NCI-H1694 (cell line): ENCODE measurements around the gene ADGRV1.
"Not testable (repeated sequence)": the region's sequence is repeated elsewhere in the genome, so short reads cannot be mapped to it uniquely, and the experiment has no call there.

Experiments
- DNase-seq: peaks from one replicate; lab custom pipeline; 2025; lab: John Stamatoyannopoulos, UW

Gene ADGRV1

DNA sequence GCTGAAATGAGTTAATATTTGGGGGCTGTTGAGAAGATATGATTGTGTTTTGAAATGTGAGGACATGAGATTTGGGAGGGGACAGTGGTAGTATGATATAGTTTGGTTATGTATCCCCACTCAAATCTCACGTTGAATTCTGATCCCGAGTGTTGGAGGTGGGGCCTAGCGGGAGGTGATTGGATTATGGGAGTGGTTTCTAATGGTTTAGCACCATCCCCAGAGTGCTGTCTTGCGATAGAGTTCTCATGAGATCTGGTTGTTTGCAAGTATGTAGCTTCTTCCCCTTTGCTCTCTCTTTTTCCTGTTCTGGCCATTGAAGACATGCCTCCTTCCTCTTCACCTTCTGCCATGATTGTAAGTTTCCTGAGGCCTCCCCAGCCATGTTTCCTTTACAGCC lies 438.5 kb downstream of the ADGRV1 start:
- no peak for DNase-seq

DNA sequence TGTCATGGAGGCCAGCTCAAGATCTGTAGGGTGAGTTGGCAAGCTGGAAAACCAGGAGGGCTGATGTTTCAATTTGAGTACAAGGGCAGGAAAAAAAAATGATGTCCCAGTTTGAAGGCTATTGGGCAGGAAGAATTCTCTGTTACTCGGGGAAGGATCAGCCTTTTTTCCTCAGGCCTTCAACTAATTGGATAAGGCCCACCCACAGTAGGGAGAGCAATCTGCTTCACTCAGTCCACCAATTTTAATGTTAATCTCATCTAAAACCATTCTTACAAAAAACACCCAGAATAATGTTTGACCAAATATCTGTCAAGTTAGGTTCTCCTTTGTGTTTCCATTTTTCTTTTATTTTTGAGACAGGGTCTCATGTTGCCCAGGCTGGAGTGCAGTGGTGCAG lies 442.1 kb downstream of the ADGRV1 start:
- DNase-seq, result no peak

DNA sequence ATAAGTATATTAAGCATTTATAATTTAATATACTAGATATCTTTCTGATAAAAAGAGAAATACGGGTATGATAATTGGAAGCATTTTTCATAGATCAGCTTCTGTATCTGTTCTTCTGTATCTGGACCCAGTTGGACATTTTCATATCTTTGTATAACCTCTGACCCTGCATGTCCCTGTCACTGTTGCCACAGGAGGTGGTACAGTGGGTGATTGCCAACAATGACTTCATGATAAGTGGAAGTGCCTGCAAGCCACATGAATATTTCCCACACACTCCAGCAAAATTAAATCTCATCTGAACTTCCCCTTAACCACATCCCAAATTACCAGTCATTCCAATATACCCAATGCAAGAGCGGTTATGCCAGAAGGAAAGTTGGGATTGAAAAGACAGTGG lies 448.1 kb downstream of the ADGRV1 start:
- DNase-seq, result no peak

DNA sequence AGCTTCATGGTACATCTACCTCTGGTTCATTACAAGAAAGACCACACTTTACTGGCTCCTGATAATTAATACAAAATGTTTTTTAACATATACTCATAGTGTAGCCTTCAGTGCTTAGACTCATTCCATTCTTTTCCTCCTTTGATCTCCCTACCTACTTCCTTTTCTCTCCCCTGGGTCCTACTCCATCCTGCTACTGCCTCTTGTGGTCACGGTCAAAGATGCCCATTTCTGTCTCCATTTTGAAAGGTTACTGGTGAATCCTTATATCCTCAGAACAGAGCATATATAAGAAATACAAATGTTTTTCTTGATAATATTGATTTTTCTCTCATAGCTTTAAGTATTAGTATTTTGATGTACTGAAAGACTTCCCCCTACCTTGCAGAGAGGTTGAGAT lies 448.7 kb downstream of the ADGRV1 start:
- no peak for DNase-seq

DNA sequence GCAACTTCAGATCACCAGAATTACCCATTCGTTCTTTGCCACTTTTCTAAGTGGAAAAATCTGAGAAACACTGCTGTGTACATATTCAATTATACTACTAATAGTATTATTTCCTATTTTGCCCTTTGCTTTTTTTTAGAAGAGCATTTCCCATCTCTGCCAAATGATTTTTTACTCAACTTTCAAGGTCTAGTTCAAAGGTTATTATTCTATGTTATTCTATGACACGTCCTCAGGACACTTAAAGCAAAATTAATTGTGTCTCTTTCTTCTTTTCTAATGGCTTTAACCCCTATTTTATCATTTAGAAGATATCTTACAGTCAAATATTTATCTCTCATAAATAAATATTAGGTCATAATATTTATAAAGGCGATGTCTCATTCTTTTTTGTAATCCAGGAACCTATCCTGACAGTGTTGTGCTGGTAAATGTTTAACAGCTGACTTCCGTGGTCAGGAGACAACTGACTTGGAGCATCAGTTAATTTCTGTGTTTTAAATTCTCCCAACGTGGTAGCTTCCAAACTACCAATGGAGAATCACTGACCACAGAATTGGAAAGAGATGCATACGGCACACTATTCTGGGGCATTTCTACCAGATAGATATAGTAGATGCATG lies 449.3 kb downstream of the ADGRV1 start:
- no peak for DNase-seq

DNA sequence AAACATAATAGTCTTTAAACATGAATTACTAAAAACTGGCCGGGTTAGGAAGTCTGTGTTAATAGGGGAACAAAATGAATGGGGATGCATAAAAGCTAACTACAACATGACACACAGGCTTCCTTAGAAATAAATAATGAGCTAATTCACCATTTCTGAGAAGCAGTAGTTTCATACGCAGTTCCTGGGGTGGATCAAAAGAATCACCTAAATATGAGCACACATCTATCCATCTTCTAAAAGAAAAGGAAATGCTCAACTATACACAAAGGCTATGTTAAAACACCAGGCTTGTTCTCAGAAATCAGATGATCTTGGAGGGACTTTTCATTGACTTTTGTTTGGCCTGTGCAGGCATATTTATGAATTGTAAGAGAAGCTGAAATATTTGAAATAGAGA lies 451.5 kb downstream of the ADGRV1 start:
- DNase-seq, result no peak

DNA sequence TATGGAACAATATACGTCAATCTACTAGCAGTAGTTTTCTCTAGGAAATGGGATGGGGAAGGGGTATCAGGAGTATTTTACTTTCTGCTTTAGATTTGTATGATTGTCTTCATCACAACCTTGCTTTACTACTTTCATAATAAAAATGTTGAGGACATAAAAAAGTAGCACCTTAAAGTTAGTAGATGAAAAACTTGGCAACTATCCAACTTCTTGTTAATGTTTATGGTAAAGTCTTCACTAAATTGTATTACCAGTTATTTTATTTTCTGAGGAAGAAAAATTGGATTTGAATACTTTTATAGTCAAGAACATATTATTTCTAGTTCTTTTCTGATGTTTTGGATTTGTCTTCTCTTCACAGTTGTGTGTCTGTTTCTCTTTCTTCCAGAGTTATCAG lies 452.4 kb downstream of the ADGRV1 start:
- DNase-seq, result no peak

DNA sequence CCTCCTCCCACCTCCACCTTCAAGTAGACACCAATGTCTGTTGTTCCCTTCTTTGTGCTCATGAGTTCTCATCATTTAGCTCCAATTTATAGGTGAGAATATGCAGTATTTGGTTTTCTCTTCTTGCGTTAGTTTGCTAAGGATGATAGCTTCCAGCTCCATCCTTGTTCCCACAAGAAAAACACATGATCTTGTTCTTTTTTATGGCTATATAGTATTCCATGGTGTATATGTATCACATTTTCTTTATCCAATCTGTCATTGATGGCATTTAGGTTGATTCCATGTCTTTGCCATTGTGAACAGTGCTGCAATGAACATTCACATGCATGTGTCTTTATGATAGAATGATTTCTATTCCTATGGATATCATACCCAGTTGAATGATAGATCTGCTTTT lies 454.3 kb downstream of the ADGRV1 start:
- not testable (repeated sequence) for DNase-seq

DNA sequence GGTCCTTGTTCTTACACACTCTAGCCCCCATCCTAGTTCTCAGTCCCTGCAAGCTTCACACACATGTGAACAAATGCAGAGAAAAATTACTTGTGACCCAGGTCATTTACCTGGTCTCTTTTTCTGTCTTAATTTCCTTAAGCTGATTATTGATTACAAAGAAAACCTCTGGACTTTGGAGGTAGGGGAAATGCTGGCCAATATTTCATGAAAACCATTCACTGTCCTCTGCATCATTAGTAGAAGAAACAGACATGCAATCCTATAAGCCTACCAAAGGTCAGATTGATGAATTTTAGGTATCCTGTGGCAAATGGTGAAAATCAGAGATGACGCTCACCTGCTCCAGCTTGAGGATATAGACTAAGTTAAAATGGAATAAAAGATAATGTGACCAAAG lies 457.7 kb downstream of the ADGRV1 start:
- DNase-seq, result no peak

DNA sequence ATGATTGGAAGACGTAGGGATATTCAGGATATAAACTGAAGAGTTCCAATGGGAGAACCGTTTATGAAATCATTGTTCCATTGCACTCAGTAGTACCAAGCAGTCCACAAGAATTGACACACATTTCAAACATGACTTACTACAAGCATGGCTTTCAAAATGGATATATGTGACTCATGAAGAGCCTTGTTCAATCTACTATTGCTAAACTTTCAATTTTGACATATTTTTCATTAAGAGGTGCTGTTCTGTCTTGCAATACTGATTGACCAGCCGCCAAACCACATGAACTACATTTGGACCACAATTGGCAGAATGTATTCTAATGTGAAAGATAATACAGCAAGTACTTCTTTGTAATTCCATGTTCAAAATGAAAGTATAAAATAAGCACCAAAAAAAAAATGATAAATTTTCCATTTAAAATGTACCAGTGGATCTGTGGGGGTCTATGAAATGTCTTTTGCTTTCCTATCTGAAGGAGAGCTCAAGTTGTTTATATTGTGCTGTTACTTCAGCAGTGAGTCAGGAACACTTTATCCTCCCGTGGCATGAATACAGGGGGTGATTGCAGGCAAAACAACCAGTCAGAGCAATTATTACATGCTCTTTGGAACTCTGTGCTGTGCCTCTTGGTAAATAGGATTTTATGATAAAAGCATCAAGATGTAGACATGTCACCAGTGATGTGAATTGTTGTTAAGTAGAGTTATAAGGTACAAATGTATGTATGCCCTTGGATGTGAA lies 458.5 kb downstream of the ADGRV1 start:
- DNase-seq, result no peak

DNA sequence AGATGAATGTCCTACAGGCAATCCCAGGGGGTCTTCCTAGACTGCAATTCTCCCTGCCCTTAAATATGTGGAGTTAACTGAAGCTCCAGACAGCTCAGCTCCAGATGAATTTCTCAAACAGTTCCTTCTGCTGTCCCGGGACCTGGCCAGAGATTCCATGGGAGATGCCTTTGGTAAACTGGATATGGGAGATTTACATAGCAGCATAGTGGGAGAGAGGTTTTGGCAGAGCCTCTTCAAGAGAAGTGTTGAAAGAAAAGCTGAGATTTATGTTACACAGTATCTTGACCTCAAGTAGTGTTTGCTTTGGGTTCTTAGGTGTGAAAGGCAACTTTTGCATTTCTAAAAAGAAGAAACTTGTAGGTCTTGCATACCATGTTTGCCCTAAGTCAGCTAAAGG lies 459.6 kb downstream of the ADGRV1 start:
- no peak for DNase-seq

DNA sequence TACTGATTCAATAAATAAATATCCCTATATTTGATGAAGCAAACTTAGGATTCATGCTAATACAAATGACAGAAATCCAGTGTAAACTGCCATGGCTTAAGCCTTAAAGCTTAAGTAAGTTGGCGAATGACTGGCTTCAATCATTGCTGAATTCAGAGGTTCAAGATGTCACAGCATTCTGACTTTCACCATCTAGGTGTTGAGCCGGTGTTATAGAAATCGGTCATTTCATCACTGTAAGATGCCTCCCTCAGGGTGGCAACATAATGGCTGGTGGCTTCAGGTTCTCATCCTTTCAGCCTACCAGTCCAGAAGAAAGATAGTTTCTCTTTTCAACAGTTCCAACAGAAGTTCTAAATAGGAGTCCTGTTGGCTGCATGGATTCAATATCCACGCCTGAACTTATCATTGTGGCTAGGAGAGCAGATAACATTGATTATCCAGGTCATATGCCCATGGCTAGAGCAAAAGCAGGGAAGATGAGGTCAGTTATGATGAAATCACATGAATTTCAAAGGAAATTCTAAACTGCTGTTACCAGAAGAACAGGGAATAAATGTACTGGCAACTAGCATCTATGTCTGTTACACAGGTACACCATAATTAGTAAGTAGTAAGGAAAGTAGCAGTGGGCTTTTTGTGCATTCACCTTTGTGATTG lies 460.2 kb downstream of the ADGRV1 start:
- DNase-seq, result no peak

DNA sequence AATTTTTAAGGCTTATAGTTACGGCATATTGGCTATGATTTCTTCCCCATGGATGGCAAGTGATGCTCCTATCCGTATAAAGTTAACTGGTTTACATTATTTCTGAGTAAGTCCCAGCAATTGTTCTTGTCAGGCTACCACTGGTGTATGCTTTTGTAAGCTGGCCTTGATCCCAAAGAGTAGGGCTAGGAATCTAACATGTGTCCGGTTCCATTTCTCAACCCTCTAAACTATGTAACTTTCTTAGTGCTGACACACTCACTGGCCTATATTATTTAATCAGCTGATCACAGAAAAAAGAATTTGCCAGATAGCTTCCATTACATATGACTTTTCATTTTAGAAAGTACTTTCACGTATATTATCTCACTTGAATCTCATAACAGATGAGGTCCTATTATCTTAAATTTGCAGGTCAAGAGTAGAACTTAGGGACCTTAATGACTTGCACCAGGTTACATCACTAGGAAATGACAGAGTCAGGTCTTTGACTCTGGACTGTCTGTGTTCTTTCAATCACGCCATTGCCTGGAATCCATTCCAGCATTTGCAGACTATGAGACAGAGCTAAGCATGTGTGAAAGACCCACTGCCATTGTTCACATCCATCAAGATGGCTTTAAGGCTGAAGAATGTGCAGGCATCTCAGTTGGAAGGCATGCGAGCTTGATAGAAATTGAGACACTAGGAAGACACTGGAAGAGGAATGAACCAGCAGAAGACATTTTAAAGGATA lies 461.6 kb downstream of the ADGRV1 start:
- no peak for DNase-seq

DNA sequence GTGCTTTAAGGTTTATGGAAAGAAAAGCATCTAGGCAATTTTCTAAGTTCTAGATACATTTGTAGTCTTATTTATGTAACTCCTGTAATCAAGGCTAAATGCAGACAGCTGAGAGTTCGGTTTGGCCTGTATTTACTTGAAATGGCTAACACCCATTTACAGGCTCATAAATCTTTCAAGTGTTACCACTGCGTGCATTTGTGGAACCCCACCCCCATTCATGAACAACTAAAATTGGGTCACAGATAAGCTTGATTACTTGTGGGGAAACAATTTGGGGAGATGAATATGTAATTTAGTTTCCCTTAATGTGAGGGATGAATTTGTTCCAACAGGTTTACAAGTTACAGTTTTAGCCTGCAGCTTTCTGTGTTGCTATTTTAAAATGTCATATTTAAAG lies 463.9 kb downstream of the ADGRV1 start:
- no peak for DNase-seq

DNA sequence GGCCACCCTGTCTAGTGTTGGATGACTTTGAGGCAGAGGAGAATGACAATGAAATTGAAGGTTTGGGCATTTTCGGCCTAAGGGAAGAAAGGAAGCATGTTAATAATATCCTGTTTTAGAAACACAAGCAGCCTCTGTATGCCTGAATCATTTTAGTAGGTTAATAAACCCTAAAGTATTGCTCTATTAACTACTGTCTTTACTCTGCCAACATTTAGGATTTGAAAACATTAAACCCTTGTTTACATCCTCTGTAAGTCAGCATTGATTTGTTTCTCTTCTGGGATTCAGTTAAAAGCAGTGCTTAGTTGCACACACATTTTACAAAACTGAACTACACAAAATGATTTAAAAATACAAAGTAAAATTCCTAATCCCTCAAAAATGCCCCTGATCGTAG lies 465.6 kb downstream of the ADGRV1 start:
- no peak for DNase-seq

DNA sequence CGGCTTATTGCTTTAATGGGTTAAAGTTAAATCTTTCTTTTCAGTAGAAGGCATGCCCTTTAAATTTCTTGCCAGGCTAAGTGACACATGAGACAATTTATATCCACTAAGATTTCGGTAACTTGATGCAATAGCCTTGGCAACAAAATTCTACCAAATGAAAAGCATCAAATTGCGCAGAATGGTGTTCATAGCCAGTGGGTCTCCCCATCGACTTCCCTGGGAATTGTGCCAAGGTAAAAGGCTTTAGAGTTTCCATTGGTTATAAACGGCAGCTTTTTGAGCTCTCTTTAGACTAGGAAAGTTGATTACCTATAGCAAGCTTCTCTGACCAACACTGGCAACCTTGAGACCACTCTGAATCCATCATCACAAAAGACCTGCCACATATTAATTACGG lies 466.1 kb downstream of the ADGRV1 start:
- no peak for DNase-seq

DNA sequence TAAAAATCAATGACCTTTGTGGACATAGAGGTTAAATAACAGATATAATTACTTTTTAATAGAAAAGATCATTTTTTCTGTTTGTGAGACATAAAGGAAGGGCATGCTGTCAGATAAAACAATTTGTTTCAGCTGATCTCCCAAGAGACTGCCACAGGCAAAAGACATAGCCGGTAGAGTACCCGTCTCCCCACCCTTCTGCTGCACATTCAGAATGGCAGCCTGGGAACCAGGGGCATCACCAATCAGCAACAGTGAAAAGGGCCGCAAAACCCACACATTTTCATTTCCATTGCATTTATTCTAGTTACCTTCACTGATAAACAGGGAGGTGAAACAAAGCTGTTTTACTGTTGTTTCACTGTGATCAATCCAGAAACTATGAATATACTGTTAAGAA lies 466.9 kb downstream of the ADGRV1 start:
- no peak for DNase-seq

DNA sequence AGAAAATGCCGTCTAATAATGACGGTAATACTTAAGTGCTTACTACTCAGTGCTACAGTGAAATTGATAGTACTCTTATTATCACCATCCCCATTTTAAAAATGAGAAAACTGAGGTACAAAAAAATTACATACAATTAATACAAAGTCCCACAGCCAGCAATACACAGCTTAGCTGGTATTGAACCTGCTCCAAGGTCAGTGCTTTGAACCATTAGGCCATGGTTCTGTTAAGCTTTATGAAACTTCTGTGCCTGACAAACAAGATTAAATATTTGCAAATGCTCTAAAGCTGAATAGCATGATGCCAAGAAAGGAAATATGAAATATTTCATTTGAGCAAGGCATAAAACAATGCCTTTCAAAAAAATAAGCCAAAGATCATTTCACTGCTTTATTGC lies 467.4 kb downstream of the ADGRV1 start:
- DNase-seq, result no peak

DNA sequence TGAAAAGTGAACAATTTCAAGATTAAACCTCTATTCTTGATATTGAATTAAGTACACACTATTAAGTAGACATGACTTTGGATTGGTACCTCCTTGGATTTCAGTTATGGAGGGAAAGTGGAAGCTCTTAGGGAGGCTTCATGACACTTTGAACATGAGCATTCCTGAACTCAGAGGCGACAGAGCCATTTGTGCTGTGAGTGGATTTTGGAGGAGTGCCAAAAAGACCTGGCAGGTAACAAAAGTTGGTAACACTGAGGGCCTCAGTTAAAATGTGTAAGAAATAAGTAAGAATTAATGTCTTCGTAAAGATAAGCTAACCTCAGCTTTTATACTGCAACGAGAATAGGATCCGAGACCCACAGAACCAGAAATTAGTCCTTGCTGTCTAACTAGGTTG lies 467.9 kb downstream of the ADGRV1 start:
- DNase-seq, result no peak

DNA sequence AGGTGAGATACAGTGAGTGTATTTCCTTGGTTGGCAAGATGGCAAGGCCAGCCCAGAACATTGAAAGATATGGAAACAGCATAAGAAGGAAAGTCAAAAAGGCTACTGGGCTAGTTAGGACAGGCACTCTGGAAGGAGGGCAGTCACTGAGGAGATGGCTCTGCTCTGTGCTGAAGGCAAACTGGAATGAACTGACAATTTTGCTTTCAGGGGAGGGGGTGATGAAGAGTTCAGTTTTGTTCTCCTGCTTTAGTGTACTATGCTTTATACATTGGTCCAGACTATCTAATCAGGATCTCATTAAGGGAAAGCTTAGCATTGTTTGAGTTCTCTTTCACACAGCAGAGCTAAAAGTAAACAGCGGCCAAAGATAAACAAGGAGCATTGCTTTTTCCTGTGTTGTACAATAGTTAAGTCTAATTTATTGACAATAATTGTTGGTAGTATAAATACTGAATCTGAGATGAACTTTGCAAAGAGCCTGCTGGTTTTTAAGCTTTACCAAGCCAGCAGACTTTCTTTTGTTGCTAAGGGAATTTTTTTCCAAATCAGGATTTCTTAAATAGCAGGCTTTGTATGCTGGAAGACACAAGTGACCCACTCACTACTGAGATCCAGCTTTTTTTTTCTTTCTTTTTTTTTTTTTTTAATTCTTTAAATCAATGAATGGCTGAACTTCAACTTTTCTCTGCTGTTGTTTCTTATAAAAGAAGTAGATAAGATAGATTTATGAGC lies 469.0 kb downstream of the ADGRV1 start:
- DNase-seq, result no peak

DNA sequence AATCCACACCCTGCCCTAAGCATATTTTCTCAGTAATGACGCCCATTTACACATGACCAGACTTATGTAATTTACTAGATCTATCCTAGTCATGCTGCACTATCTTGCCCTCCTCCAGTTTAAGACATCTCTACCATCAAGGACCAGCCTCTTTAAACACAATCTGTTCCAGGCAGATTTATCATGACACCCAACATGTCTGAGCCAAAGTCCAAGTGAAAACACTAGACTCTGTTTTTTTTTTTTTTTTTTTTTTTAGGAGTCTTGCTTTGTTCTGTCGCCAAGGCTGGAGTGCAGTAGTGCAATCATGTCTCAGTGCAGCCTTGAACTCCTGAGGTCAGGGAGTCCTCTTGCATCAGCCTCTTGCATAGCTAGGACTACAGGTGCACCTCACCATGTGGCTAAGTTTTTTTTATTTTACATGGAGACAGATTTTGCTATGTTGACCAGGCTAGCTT lies 469.9 kb downstream of the ADGRV1 start:
- DNase-seq, result no peak
